HepG2 (cell line): ENCODE results near the gene HNF1B. TPM values are rescaled to one million over a fixed set of nuclear protein-coding genes. Genes with fewer than 3 reads are reported as not detected.

Experiments used
- HOXD1 ChIP-seq: sonication (generic); formaldehyde crosslinking; IDR thresholded peaks from 2 replicates; pipeline ENCODE4 v1.5.0; 2020; ENCODE audit warnings: missing genetic modification reagents
- MIER2 ChIP-seq: IDR thresholded peaks from 2 replicates; pipeline ENCODE4 v1.6.1; 2016; ENCODE audit warnings: missing biosample characterization, missing genetic modification reagents
- MTA3 ChIP-seq: sonication (generic); formaldehyde crosslinking; IDR thresholded peaks from 2 replicates; pipeline ENCODE4 v1.4.0; 2020; ENCODE audit warnings: missing genetic modification reagents
- MZF1 ChIP-seq: sonication (generic); formaldehyde crosslinking; IDR thresholded peaks from 2 replicates; pipeline ENCODE4 v1.8.1; 2023; ENCODE audit warnings: mild to moderate bottlenecking, missing genetic modification reagents, borderline replicate concordance
- POLR2AphosphoS2 ChIP-seq: IDR thresholded peaks from 2 replicates; pipeline ENCODE4 v1.6.1; 2011; ENCODE audit warnings: low read depth, low read length, improper control_type of control experiment
- RFXANK ChIP-seq: IDR thresholded peaks from 2 replicates; pipeline ENCODE4 v1.6.1; 2016
- TARDBP ChIP-seq: sonication (generic); formaldehyde crosslinking; IDR thresholded peaks from 2 replicates; pipeline ENCODE4 v1.8.0; 2022; ENCODE audit warnings: mild to moderate bottlenecking, missing genetic modification reagents
- TBL1XR1 ChIP-seq: fragments of 150-350 bp; IDR thresholded peaks from 2 replicates; pipeline ENCODE4 v1.6.1; 2014; ENCODE audit warnings: borderline replicate concordance, low read length; ENCODE audit not compliant: partially characterized antibody
- THAP11 ChIP-seq: IDR thresholded peaks from 2 replicates; pipeline ENCODE4 v1.6.1; 2016; ENCODE audit warnings: missing biosample characterization, missing genetic modification reagents
- ZC3H4 ChIP-seq: sonication (generic); formaldehyde crosslinking; IDR thresholded peaks from 2 replicates; pipeline ENCODE4 v1.4.0; 2020; ENCODE audit warnings: missing genetic modification reagents, borderline replicate concordance
- ZNF121 ChIP-seq: sonication (generic); formaldehyde crosslinking; IDR thresholded peaks from 2 replicates; pipeline ENCODE4 v1.5.0; 2020; ENCODE audit warnings: mild to moderate bottlenecking, missing genetic modification reagents
- ZNF709 ChIP-seq: sonication (generic); formaldehyde crosslinking; IDR thresholded peaks from 2 replicates; pipeline ENCODE4 v1.5.0; 2020; ENCODE audit warnings: mild to moderate bottlenecking, missing genetic modification reagents
- ZNF775 ChIP-seq: sonication (generic); formaldehyde crosslinking; IDR thresholded peaks from 2 replicates; pipeline ENCODE4 v1.4.0; 2020; ENCODE audit warnings: missing genetic modification reagents, mild to moderate bottlenecking, moderate library complexity, borderline replicate concordance
- polyA plus RNA-seq, 8 experiments: library from polyadenylated mRNA; depleted of rRNA in 3 of 8; stranded (reverse) in 7 of 8; unstranded in 1 of 8; fragments of >200 nt; fragmentation: Illumina TruSeq in 4 of 8; extraction: Trizol in 4 of 8; gene quantifications; 2 replicates each; pipeline versions ENCODE4 v1.2.1 to v1.2.3, GENCODE V29; 2011 to 2016; ENCODE audit warnings: low read depth in 4 of 8, missing spikeins in 1 of 8, mixed read lengths in 1 of 8; ENCODE audit not compliant: insufficient read depth in 1 of 8
- total RNA-seq, 5 experiments: library from RNA; depleted of rRNA; stranded (reverse); fragments of >200 nt; fragmentation: Illumina TruSeq; extraction: Trizol; gene quantifications; 2 replicates each; pipeline ENCODE4 v1.2.3, GENCODE V29; 2016; ENCODE audit warnings: low read depth in 1 of 5
- TF ChIP-seq, protein P1 (sequence below): sonication (generic); formaldehyde crosslinking; IDR thresholded peaks from 2 replicates; pipeline ENCODE4 v1.4.0; 2020; ENCODE audit warnings: missing genetic modification reagents, borderline replicate concordance
- TF ChIP-seq, protein P2 (sequence below): sonication (generic); formaldehyde crosslinking; IDR thresholded peaks from 2 replicates; pipeline ENCODE4 v1.8.1; 2022; ENCODE audit warnings: low read depth, mild to moderate bottlenecking, missing genetic modification reagents
- TF ChIP-seq, protein P3 (sequence below), 2 experiments: sonication (generic) in 1 of 2; formaldehyde crosslinking in 1 of 2; IDR thresholded peaks; 2 replicates each; pipeline versions ENCODE4 v1.4.0 to v1.6.1; 2016 to 2020; ENCODE audit warnings: borderline replicate concordance in 1 of 2, low read depth in 1 of 2, mild to moderate bottlenecking in 1 of 2, missing genetic modification reagents in 1 of 2
- TF ChIP-seq, protein P4 (sequence below): sonication (generic); formaldehyde crosslinking; IDR thresholded peaks from 2 replicates; pipeline ENCODE4 v1.5.1; 2020; ENCODE audit warnings: missing genetic modification reagents, mild to moderate bottlenecking, borderline replicate concordance
- TF ChIP-seq, protein P5 (sequence below): sonication (generic); formaldehyde crosslinking; IDR thresholded peaks from 2 replicates; pipeline ENCODE4 v1.4.0; 2020; ENCODE audit warnings: missing genetic modification reagents, low read depth, mild to moderate bottlenecking, borderline replicate concordance

The HNF1B gene
- total and polyA plus RNA-seq, 2 of the 13 experiments (the other 11 are each of a cell fraction or from before 2014, with no cell fraction given), result 1.9 to 5.3 TPM

DNA sequence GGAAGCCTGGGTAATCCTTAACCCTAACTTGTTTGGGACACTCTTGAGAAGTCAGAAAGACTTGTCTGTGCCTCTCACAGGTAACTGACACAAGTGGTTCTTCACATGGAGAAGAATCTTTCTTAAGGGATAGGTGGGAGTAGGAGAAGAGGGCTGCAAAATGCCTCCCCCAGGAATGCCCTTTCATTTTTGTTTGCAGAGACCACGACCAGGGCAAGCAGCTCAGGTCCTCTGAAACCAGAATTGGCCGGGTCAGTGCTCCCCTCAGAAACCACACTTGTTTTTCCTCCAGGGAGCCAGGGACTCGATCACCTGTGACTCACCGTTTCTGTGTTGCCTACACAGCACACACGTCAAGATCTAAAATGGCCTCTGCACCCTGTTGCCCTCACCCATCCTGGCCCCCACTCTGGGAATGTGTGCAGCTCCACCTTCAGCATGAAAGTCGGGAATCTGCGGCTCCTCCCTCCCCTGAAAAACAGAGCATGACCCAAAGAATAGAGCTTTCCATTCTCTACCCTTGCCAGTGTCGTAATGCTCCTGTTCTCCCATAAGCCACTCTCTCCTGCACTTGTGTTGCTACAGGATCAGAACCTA lies 36.1 kb downstream of the HNF1B start (continued):
- TF ChIP-seq MZF1 (CRISPR knock-in tag) (no peak), POLR2AphosphoS2 (no peak), MIER2 (no peak), ZC3H4 (CRISPR knock-in tag) (no peak), MTA3 (CRISPR knock-in tag) (no peak), ZNF709 (CRISPR knock-in tag) (no peak), RFXANK (CRISPR knock-in tag) (no peak; the same call in 1 of the 2 replicates), TARDBP (CRISPR knock-in tag) (no peak; the same call in 1 of the 2 replicates), ZNF775 (CRISPR knock-in tag) (no peak), THAP11 (CRISPR knock-in tag) (peak; percentile 39; the same call in 1 of the 2 replicates), HOXD1 (CRISPR knock-in tag) (0 out of 2 replicates have a peak, but pooled peaks have one; percentile 13), ZNF121 (CRISPR knock-in tag) (no peak), TBL1XR1 (peak; percentile 60)
- TF ChIP-seq, protein P1, sequence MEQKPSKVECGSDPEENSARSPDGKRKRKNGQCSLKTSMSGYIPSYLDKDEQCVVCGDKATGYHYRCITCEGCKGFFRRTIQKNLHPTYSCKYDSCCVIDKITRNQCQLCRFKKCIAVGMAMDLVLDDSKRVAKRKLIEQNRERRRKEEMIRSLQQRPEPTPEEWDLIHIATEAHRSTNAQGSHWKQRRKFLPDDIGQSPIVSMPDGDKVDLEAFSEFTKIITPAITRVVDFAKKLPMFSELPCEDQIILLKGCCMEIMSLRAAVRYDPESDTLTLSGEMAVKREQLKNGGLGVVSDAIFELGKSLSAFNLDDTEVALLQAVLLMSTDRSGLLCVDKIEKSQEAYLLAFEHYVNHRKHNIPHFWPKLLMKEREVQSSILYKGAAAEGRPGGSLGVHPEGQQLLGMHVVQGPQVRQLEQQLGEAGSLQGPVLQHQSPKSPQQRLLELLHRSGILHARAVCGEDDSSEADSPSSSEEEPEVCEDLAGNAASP (CRISPR knock-in tag), result peak; percentile 62; the same call in 1 of the 2 replicates
- TF ChIP-seq, protein P2, sequence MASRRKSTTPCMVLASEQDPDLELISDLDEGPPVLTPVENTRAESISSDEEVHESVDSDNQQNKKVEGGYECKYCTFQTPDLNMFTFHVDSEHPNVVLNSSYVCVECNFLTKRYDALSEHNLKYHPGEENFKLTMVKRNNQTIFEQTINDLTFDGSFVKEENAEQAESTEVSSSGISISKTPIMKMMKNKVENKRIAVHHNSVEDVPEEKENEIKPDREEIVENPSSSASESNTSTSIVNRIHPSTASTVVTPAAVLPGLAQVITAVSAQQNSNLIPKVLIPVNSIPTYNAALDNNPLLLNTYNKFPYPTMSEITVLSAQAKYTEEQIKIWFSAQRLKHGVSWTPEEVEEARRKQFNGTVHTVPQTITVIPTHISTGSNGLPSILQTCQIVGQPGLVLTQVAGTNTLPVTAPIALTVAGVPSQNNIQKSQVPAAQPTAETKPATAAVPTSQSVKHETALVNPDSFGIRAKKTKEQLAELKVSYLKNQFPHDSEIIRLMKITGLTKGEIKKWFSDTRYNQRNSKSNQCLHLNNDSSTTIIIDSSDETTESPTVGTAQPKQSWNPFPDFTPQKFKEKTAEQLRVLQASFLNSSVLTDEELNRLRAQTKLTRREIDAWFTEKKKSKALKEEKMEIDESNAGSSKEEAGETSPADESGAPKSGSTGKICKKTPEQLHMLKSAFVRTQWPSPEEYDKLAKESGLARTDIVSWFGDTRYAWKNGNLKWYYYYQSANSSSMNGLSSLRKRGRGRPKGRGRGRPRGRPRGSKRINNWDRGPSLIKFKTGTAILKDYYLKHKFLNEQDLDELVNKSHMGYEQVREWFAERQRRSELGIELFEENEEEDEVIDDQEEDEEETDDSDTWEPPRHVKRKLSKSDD, result peak; percentile 67; the same call in 1 of the 2 replicates
- TF ChIP-seq, protein P3, sequence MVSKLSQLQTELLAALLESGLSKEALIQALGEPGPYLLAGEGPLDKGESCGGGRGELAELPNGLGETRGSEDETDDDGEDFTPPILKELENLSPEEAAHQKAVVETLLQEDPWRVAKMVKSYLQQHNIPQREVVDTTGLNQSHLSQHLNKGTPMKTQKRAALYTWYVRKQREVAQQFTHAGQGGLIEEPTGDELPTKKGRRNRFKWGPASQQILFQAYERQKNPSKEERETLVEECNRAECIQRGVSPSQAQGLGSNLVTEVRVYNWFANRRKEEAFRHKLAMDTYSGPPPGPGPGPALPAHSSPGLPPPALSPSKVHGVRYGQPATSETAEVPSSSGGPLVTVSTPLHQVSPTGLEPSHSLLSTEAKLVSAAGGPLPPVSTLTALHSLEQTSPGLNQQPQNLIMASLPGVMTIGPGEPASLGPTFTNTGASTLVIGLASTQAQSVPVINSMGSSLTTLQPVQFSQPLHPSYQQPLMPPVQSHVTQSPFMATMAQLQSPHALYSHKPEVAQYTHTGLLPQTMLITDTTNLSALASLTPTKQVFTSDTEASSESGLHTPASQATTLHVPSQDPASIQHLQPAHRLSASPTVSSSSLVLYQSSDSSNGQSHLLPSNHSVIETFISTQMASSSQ (IDR thresholded peaks at IDR 0.05; ENCODE audit: low read depth), result peak; percentile 73
- TF ChIP-seq, protein P3 (CRISPR knock-in tag; IDR thresholded peaks at IDR 0.05; ENCODE audit: borderline replicate concordance), result peak; percentile 16; the same call in 1 of the 2 replicates
- TF ChIP-seq, protein P4, sequence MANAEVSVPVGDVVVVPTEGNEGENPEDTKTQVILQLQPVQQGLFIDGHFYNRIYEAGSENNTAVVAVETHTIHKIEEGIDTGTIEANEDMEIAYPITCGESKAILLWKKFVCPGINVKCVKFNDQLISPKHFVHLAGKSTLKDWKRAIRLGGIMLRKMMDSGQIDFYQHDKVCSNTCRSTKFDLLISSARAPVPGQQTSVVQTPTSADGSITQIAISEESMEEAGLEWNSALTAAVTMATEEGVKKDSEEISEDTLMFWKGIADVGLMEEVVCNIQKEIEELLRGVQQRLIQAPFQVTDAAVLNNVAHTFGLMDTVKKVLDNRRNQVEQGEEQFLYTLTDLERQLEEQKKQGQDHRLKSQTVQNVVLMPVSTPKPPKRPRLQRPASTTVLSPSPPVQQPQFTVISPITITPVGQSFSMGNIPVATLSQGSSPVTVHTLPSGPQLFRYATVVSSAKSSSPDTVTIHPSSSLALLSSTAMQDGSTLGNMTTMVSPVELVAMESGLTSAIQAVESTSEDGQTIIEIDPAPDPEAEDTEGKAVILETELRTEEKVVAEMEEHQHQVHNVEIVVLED, result no peak; the same call in 1 of the 2 replicates
- TF ChIP-seq, protein P5, sequence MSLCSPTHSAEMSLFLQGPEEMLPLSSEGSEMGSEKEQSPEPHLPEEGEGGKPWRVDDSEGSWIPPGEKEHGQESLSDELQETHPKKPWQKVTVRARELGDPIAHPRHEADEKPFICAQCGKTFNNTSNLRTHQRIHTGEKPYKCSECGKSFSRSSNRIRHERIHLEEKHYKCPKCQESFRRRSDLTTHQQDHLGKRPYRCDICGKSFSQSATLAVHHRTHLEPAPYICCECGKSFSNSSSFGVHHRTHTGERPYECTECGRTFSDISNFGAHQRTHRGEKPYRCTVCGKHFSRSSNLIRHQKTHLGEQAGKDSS (CRISPR knock-in tag), result no peak; the same call in 1 of the 2 replicates
